ENCODE measurements around the gene ZNF605. TPM values are rescaled to one million over a fixed set of nuclear protein-coding genes. Genes with fewer than 3 reads are reported as not detected.

Gene ZNF605
- total and polyA plus RNA-seq, 2 donors (not counting 3 experiments of a cell fraction or from before 2014, with no cell fraction given): 2.4 to 11.3 TPM

DNA sequence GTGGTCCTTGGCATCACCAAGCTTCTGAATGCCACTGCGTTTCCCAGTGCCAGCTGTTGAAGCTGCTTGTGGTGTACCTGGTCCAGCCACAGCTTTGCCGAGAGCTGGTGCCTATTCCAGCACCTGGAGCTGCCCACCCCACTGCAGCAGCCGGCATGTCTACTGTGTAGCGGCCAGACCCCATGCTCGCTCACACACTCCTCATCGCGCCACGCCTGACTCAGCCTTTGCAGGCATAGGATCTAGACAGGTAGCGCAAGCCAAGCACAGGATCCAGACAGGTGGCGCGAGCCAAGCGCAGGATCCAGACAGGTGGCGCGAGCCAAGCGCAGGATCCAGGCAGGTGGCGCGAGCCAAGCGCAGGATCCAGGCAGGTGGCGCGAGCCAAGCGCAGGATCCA, 11.6 kb upstream of the ZNF605 start:
- Histone ChIP-seq H3K27ac (ENCODE audit: insufficient read depth, low read depth, low read length) (no peak overlapping the region), H4K20me1 (replicated peaks; ENCODE audit: control insufficient read depth, extremely low read depth, insufficient read depth, low read length) (no peaks in the 10 kb centered on the region), H3K4me2 (ENCODE audit: insufficient read depth, low read length) (no peak overlapping the region), H3K4me1 (ENCODE audit: control insufficient read depth, extremely low read depth, insufficient read depth, low read length) (no peaks in the 10 kb centered on the region), H3K36me3 (ENCODE audit: control insufficient read depth in 2 of 2, extremely low read depth in 1 of 2, insufficient read depth in 2 of 2, low read length in 2 of 2) (no peaks in the 10 kb centered on the region), H3K27me3 (ENCODE audit: control insufficient read depth in 2 of 2, insufficient read depth in 2 of 2, low read length in 2 of 2) (no peaks in the 10 kb centered on the region), H3K4me3 (replicated peaks in 1 of 3; ENCODE audit: insufficient read depth in 1 of 3, low read depth in 1 of 3, low read length in 3 of 3) (no peak overlapping the region), H2AFZ (ENCODE audit: low read depth, low read length) (no peak overlapping the region), H3K9ac (replicated peaks; ENCODE audit: extremely low read depth, insufficient read depth, low read length) (no peak overlapping the region), H3K79me2 (ENCODE audit: control insufficient read depth, insufficient read depth, low read length) (no peaks in the 10 kb centered on the region), H3K9me3 (replicated peaks; ENCODE audit: control insufficient read depth, insufficient read depth, low read length) (no peaks in the 10 kb centered on the region), H3K9me1 (replicated peaks; ENCODE audit: control insufficient read depth, extremely low read depth, insufficient read depth, low read length) (no peaks in the 10 kb centered on the region)
- intact Hi-C loops (cut with micrococcal nuclease): no loop called here
- BruUV-seq (replicated peaks): no TSS peak
- ChIA-PET CTCF (no interaction called here), POLR2A (no interaction called here)
- FAIRE-seq: no peak
- DNase-seq (ENCODE audit: low read depth, low spot score): no peak
- TF ChIP-seq POLR2AphosphoS5 (IDR thresholded peaks at IDR 0.05; ENCODE audit: insufficient read depth, low read depth, low read length) (no peak), GATA2 (IDR thresholded peaks at IDR 0.05; ENCODE audit: insufficient read depth, insufficient read length, low read depth, low read length) (no peak), JUN (IDR thresholded peaks at IDR 0.05; ENCODE audit: borderline replicate concordance, insufficient read depth, insufficient read length, low read depth) (no peak), POLR2A (IDR thresholded peaks at IDR 0.05; ENCODE audit: low read depth, low read length) (no peak), FOS (IDR thresholded peaks at IDR 0.05; ENCODE audit: borderline replicate concordance, insufficient read depth, low read length) (no peak), EZH2 (IDR thresholded peaks at IDR 0.05; ENCODE audit: borderline replicate concordance, low read depth, low read length, severe bottlenecking) (no peak), MYC (IDR thresholded peaks at IDR 0.05; ENCODE audit: low read depth, low read length) (no peak)
- TF ChIP-seq, protein P1, sequence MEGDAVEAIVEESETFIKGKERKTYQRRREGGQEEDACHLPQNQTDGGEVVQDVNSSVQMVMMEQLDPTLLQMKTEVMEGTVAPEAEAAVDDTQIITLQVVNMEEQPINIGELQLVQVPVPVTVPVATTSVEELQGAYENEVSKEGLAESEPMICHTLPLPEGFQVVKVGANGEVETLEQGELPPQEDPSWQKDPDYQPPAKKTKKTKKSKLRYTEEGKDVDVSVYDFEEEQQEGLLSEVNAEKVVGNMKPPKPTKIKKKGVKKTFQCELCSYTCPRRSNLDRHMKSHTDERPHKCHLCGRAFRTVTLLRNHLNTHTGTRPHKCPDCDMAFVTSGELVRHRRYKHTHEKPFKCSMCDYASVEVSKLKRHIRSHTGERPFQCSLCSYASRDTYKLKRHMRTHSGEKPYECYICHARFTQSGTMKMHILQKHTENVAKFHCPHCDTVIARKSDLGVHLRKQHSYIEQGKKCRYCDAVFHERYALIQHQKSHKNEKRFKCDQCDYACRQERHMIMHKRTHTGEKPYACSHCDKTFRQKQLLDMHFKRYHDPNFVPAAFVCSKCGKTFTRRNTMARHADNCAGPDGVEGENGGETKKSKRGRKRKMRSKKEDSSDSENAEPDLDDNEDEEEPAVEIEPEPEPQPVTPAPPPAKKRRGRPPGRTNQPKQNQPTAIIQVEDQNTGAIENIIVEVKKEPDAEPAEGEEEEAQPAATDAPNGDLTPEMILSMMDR (IDR thresholded peaks at IDR 0.05; ENCODE audit: extremely low read depth in 1 of 2, insufficient read depth in 1 of 2, low read depth in 1 of 2, low read length in 2 of 2): no peak
- TF ChIP-seq, protein P2, sequence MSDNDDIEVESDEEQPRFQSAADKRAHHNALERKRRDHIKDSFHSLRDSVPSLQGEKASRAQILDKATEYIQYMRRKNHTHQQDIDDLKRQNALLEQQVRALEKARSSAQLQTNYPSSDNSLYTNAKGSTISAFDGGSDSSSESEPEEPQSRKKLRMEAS (IDR thresholded peaks at IDR 0.05; ENCODE audit: insufficient read depth, insufficient read length): no peak
- dilution Hi-C loops (cut with MboI; ENCODE audit: extremely low pct_ligation_motif_present, low sequenced_read_pairs): no loop called here
